ENCODE results near the gene DROSHA. TPM values are rescaled to one million over a fixed set of nuclear protein-coding genes. Genes with fewer than 3 reads are reported as not detected.

The DROSHA gene
- total and polyA plus RNA-seq, 2 donors (not counting 3 experiments of a cell fraction or from before 2014, with no cell fraction given): 49.1 to 96.4 TPM

GRCh38 chr5:31404325-31404724 is 127.6 kb downstream of the DROSHA start:
- H3K36me3 ChIP-seq (ENCODE audit: control insufficient read depth in 2 of 2, extremely low read depth in 1 of 2, insufficient read depth in 2 of 2, low read length in 2 of 2): peaks cover 2 to 7% of the 10 kb centered on the region in 2 experiments
- FAIRE-seq: no peak
- H4K20me1 ChIP-seq (replicated peaks; ENCODE audit: control insufficient read depth, extremely low read depth, insufficient read depth, low read length): no peaks in the 10 kb centered on the region
- intact Hi-C loops (cut with micrococcal nuclease): no loop called here
- no peak overlapping the region for H3K4me3 ChIP-seq (replicated peaks in 1 of 3; ENCODE audit: insufficient read depth in 1 of 3, low read depth in 1 of 3, low read length in 3 of 3)
- no peaks in the 10 kb centered on the region for H3K27me3 ChIP-seq (ENCODE audit: control insufficient read depth in 2 of 2, insufficient read depth in 2 of 2, low read length in 2 of 2)
- H3K9me1 ChIP-seq (replicated peaks; ENCODE audit: control insufficient read depth, extremely low read depth, insufficient read depth, low read length): no peaks in the 10 kb centered on the region
- TF ChIP-seq EZH2 (IDR thresholded peaks at IDR 0.05; ENCODE audit: borderline replicate concordance, low read depth, low read length, severe bottlenecking): no peak
- no peak for TF ChIP-seq MYC (IDR thresholded peaks at IDR 0.05; ENCODE audit: low read depth, low read length)
- no peak for TF ChIP-seq GATA2 (IDR thresholded peaks at IDR 0.05; ENCODE audit: insufficient read depth, insufficient read length, low read depth, low read length)
- TF ChIP-seq, protein P1, sequence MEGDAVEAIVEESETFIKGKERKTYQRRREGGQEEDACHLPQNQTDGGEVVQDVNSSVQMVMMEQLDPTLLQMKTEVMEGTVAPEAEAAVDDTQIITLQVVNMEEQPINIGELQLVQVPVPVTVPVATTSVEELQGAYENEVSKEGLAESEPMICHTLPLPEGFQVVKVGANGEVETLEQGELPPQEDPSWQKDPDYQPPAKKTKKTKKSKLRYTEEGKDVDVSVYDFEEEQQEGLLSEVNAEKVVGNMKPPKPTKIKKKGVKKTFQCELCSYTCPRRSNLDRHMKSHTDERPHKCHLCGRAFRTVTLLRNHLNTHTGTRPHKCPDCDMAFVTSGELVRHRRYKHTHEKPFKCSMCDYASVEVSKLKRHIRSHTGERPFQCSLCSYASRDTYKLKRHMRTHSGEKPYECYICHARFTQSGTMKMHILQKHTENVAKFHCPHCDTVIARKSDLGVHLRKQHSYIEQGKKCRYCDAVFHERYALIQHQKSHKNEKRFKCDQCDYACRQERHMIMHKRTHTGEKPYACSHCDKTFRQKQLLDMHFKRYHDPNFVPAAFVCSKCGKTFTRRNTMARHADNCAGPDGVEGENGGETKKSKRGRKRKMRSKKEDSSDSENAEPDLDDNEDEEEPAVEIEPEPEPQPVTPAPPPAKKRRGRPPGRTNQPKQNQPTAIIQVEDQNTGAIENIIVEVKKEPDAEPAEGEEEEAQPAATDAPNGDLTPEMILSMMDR (IDR thresholded peaks at IDR 0.05; ENCODE audit: extremely low read depth in 1 of 2, insufficient read depth in 1 of 2, low read depth in 1 of 2, low read length in 2 of 2): no peak
- TF ChIP-seq MAX (IDR thresholded peaks at IDR 0.05; ENCODE audit: insufficient read depth, insufficient read length): no peak
- TF ChIP-seq POLR2AphosphoS5 (IDR thresholded peaks at IDR 0.05; ENCODE audit: insufficient read depth, low read depth, low read length): no peak
- no peak for TF ChIP-seq JUN (IDR thresholded peaks at IDR 0.05; ENCODE audit: borderline replicate concordance, insufficient read depth, insufficient read length, low read depth)
- no peak for TF ChIP-seq POLR2A (IDR thresholded peaks at IDR 0.05; ENCODE audit: low read depth, low read length)
- no peak for TF ChIP-seq FOS (IDR thresholded peaks at IDR 0.05; ENCODE audit: borderline replicate concordance, insufficient read depth, low read length)
- H3K9me3 ChIP-seq (replicated peaks; ENCODE audit: control insufficient read depth, insufficient read depth, low read length): no peaks in the 10 kb centered on the region
- dilution Hi-C loops (cut with MboI; ENCODE audit: extremely low pct_ligation_motif_present, low sequenced_read_pairs): no loop called here
- H3K4me2 ChIP-seq (ENCODE audit: insufficient read depth, low read length): no peak overlapping the region
- no peak overlapping the region for H3K9ac ChIP-seq (replicated peaks; ENCODE audit: extremely low read depth, insufficient read depth, low read length)
- no peaks in the 10 kb centered on the region for H3K79me2 ChIP-seq (ENCODE audit: control insufficient read depth, insufficient read depth, low read length)
- ChIA-PET POLR2A (no interaction called here), CTCF (interaction anchor here (1.1 to 1.8 kb wide), 2 partner anchors 8 to 23 kb away, joined by 3 to 4 read pairs; no protein-coding TSS in a partner anchor)
- no TSS peak for BruUV-seq (replicated peaks)
- H3K27ac ChIP-seq (ENCODE audit: insufficient read depth, low read depth, low read length): no peak overlapping the region
- H2AFZ ChIP-seq (ENCODE audit: low read depth, low read length): no peak overlapping the region
- peak; percentile 55 for DNase-seq (ENCODE audit: low read depth, low spot score)
- H3K4me1 ChIP-seq (ENCODE audit: control insufficient read depth, extremely low read depth, insufficient read depth, low read length): peaks cover 6% of the 10 kb centered on the region

Measured in endothelial cell of umbilical vein (primary cell).